ENCODE measurements around the gene TNNI3K. TPM values are rescaled to one million over a fixed set of nuclear protein-coding genes. Genes with fewer than 3 reads are reported as not detected.

TNNI3K gene
- total and polyA plus RNA-seq, 2 of the 8 experiments (the other 6 are each of a cell fraction or from before 2014, with no cell fraction given) = 0.41 to 0.48 TPM

DNA sequence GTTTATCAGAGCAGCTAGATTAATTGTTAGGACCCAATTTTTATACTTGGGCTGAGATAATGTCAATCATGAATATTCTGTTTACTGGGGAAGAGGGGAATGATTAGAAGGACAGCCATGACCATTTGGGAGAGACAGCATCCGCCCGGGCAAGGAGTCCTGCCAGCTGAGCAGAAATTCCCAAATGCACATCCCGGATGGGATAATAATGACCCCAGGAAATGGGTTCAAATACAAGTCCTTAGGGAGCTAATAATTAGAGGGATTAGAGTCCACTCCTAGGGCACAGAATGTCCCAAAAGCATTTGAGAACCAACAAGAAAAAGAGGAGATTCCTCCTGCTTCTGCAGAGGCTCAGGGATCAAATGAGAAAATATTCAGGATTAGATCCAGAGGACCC, 161.3 kb downstream of the TNNI3K start (continued):
- TF ChIP-seq GTF2F1 (IDR thresholded peaks at IDR 0.05; ENCODE audit: borderline replicate concordance, low read depth, low read length) = no peak

All from H1 (cell line).